ENCODE measurements around the gene BRD1.
"Not testable (repeated sequence)": the region's sequence is repeated elsewhere in the genome, so short reads cannot be mapped to it uniquely, and the experiment has no call there.

Gene BRD1

DNA sequence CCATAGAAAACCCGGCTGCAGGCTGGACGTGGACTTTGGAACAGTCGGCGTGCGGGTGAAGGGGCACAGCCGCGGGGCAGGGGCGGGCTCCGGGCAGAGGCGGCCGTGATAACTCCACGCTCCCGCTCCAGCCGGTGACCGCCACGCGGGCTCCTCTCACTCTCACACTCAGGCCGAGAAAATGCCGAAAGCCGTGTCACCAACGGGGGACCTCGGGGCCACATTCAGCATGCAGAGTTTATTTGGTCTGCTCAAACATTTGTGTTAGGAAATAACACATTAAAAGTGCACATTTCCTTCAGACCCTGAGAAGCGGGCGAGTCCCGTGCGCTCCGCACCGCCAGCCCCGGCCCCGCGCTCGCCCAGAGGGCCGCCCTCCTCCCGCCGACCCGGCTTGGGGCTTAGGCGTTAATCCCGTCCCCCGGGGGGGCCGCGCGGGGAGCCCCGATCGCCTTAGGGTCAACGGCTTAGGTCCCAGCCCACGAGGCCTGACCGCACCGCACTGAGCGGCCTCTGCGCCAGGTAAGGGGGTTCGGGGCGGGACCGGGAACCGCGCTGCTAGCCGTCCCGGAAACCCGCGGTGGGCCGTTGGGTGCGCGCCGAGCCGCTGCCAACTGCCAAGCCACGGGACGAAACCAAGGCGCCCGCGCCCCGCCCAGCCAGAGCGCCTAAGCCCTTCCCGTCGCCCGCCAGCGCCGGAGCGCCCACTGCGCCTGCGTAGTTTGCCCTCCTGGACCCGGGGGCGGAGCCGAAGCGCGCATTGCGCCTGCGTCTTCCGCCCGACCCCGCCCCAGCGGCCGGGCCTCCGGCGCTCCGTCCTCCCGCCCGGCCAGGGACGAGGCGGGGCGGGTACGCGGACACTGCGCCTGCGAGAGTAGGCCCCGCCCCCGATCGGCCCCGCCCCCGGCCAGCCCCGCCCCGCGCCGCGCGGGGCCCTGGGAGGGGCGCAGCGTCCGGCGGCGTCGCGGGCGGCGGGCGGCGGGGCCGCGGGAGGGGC, 25.5 kb upstream of the BRD1 start, which contains the start of gene ZBED4:
Gene ZBED4, plus strand, starts transcription at position 947 of the 997 bp plus-strand sequence. CDS start 29,819 bp downstream, outside the sequence.
- peak; percentile 97 for DNase-seq

DNA sequence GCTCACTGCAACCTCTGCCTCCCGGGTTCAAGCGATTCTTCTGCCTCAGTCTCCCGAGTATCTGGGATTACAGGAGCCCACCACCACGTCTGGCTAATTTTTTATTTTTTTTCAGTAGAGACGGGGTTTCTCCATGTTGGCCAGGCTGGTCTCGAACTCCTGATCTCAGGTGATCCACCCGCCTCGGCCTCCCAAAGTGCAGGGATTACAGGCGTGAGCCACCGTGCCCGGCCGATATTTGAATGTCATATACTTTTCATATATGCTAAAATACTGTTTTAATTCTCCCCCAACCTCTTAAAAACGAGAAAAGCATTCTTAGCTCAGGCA, 24.9 kb upstream of the BRD1 start:
- DNase-seq, result not testable (repeated sequence)

DNA sequence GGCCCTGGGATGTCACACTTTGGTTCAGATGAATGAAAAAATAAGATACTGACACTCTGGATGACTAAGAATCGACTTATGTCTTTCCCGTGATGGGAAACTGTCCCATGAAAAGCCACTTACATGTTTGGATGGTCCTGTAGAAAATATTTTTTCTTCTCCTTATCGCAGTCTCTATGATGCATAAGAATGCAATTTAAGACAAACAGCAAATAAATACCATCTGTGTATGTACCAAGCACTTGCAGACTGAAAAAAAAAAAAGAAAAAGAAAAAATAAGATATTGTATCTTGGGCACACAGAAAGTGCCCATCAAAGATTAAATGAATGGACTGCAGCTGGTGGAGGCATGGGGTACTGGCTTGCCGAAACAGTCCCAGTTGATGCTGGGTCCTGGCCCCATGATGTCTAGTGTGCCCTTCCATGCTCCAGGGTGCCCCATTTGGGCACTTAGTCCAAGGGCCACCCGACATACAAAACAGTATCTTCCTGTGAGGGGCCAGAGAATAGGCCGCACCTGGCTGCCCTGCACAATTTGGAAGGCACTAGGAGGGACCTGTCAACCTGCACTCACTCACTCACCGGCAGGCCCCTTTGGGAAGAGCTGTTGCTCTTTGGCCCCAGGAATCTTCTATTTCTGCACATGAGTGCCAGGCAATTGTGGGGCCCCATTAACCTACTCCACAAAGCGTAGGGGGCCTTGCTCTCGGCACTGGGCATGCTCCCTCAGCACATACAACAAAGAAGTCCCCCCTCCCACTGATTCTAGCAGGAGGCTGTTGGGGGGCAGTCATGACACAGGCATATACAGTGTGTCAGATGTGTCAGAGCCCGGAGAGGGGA, 23.5 kb upstream of the BRD1 start:
- DNase-seq, result no peak

DNA sequence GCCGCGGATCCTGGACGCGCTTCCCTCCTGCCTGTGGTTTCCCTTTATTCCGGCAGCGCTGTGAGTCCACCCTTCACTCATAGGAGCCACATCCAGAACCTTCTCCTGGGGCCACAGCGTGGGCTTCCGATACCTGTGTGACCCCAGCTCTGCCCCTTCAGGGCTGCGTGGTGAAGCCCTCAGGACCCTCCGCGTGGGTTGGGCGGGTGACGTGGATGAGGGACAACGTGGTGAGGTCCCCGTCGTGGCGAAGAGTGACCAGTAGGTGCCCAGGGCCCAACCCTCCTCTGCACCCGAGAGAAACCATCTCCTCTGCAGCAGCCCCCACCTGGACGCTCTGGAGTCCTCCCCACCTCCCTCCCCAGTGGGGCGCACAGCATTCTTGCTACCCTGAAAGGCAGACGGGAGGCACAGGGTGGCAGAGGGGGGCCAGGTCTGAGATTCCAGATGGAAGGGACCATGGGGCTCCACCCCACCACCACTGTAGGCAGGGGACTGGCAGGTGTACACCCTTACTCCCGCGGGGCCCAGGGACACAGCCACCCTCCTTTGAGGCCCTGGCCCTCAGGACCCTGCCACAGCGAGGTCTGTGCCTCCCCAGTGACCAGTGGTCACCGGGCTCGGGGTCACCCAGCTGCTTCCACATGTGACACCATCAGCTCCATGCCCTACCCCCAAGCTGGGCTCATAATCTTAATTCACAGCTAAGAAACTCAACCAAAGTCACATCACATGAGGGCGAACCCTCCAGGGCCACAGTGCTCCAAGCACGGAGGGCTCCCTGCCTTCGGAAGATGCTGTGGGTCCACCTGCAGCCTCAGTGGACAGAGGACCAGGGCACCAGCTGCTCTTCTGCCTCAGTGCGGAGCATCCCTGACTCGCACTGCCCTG, 22.6 kb upstream of the BRD1 start:
- no peak for DNase-seq

DNA sequence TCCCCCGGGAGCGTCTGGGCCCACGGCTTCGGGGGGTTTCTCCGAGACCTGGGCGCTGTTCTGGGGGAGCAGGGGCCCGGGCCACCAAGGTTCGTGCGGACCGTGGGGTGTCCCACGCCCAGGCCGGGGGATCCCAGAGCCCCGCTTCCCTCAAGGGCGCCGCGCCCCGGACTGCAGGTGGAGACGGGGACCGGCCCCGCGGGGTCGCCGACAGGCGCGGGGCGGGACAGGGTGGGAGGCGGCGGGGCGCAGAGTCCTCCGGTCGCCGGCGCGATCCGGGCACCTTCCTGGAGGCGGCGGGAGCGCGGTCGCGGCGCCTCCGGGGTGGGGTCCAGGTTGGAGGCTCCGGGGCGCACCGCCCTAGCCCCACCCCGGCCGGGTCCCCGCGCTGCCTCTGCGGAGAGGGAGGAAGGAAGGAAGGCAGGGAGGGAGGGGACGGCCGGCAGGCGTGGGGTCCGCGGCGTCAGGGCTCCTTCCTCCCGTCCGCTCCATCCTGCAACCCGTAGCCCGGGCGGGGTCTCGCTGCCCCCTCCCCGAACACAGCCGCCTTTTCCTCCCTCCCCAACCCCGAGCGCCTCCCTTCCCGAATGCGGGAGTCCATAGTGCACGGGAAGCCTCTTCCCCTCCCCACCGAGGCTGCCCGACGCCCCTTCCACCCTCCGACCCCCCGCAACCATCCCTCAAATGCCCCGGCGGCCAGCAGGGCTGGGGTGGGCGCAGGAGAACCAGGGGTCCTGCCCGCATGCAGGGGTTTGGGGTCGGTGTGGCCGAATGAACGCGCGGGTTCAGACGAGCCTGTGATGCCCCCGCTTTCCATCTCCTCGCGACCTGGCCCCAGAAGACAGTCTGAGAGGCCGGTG, 21.7 kb upstream of the BRD1 start:
- no peak for DNase-seq

DNA sequence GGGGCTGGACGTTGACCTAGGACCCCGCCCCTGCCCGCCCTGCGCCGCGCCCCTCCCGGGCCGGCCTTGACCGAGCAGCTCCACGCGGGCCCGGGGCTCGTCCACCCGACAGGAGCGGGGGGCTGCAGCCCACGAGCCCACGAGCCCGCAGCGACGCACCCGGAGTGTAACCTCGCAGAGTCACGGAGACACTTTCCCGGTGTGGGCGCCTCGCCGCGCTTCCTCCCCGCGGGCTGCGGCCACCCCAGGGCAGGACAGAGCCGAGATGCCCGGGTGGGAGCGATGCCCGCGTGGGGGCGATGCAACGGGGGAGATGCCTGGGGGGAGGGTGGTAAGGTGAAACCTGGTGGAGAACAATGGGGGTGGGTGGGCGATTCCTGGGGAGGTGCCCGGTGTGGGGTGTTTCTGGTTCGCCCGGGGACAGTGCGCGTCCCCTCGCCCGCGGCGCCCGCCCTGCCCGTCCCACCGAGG, 21.1 kb upstream of the BRD1 start:
- no peak for DNase-seq

DNA sequence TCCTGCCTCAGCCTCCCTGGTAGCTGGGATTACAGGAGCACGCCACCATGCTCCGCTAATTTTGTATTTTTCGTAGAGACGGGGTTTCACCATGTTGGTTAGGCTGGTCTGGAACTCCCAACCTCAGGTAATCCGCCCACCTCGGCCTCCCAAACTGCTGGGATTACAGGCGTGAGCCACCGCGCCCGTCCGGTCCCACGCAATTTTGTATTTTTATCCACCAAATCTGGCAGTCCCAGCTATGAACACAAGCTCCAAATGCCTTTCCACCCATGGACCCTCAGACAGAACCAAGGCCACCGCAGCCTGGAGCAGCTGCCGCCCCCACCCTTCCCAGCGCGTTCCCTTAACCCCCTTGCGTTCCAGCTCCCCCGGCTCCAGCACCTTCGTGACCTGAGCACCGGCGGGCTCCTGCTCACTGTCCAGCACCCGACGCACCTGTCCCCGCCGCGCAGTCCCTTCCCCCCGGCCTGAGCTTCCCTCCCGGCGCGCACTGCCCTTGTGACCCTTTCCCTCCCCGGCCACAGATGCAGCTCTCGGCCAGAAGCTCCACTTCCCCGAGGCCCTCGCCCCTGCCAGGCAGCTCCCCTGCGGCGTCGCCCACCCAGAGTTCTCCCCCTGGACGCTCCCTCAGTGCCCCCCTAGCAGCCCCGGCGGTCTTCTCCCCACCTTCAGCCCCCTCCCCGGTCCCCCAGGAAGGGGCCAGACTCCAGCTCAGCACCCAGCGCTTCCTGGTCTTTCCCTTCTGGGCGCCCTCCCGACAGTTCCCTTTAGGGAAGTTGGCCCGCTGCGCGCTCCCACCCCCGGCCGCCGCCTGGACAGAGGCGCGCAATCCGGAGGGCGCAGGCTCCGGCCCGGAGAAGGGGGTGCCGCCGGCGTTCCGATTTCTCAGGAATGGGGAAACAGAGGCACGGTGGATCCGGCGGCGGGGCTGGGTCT, 20.3 kb upstream of the BRD1 start:
- DNase-seq, result no peak

DNA sequence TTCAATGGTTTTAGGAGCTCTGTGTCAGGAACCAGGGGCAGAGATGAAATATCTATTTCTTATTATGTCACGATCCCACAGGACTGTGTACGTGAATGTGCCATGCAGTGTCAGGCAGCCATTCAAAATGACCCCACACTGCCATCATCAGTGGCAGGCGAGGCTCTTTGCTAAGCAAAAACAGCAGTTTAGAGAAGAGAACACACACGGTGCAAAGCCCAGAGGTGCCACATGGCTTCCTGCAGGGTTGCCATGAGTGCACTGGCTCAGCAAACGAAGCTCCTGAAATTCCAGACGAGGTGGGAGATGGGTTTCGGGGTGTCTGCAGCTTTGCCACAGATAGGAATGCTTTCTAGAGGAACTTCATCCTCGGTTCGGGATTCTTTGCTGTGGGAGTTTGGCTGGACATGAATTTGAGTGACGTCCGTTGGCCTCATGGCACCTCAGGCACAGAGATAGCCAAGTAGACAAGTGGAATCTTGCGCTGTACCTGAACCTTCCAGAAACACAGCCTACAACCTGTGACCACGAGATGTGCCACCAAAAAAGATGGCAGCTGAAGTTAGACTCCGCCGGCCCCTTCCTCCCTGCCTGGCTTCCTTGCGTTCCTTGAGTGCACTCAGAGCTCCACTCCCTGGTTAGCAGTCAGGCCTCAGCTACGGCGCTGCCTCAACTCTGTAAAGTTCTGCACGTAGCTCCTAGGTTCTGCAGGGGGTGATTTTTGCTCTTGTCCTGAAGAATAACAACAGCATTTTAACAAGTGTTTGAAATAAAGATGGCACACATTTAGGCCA, 18.2 kb upstream of the BRD1 start:
- DNase-seq, result no peak

DNA sequence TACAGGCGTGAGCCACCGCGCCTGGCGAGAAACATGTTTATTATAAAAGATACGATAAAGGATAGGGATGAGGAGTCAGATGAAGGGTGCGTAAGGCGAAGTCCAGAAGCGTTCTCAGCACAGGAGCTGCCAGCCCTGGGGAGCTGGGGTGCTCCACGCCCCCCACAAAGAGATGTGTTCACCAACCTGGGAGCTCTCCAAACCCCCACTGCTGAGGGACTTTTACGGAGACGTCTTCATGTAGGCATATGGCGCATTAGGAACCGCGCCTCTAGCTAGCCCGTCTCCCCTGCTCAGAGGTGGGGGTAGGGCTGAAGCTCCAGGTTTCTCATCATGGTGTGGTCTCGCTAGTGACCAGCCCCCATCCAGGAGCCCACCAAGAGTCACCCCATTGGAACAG, 17.6 kb upstream of the BRD1 start:
- no peak for DNase-seq

DNA sequence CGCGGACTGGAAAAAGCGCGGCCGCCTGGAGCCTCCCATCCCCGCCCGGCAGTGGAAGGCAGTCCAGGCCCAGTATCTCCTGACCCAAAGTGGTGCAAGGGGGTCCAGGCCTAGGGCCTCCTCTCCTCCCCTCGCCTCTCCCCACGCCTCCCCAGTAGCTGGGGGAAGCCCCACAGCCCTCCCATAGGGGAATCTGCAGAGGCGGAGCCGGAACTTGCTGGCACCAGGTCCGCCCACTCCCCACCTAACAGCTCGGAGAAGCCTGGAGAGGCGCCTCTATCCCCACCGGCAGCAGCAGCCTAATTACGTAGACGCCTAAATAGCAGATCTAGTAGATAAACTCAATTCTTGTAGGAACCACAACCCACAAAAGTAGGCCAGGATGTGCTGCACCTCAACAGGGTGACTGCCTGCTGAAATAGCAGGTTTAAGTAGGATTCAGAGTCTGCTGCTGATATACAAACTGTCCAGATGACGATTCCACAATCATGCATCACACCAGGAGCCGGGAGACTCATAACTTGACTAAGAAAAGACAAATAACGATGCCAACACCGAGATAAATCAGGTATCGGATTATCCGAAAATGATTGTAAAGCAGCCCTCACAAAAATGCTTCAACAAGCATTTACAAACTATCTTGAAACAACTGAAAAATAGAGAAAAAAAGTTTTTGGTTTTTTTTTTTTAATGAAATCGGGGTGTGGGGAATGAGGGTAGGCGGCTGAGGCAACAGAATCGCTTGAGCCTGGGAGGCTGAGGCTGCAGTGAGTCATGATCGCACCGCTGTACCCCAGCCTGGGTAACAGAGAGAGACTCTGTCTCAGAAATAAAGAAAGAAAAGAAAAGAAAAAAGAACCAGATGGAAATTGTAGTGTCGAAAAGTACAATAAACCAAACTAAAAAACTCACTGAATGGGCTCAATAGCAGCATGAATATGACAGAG, 11.4 kb upstream of the BRD1 start:
- peak; percentile 88 for DNase-seq

DNA sequence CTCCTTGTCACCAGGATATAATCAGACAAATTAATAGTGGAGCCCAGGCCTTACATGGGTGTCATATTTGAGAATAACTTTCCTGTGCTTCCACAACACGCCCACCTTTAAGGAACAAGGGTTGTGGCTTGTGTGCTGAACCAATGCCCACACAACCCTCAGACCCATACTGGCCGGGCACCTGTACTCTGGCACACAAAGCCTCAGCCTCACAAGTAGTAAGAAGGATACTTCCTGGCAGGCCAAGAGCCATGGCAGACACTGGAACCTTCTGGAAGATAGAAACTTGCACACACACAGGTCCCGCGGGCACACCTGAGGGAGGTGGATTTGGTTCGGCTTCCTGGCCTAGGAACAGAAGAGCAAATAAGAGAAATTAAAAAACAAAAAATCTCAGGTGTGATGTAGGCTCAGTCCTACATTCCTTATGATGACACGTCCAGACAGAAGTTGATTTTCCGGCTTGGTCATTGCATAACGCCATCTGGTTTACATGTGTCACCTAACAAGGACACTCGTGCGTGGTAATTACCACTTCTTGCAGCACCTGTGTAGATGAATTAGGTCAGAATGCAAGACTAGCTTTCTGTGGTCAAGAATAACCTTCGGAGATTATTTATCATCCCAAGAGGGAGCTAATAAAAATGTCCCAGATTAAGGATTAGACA, 5.8 kb upstream of the BRD1 start:
- no peak for DNase-seq

DNA sequence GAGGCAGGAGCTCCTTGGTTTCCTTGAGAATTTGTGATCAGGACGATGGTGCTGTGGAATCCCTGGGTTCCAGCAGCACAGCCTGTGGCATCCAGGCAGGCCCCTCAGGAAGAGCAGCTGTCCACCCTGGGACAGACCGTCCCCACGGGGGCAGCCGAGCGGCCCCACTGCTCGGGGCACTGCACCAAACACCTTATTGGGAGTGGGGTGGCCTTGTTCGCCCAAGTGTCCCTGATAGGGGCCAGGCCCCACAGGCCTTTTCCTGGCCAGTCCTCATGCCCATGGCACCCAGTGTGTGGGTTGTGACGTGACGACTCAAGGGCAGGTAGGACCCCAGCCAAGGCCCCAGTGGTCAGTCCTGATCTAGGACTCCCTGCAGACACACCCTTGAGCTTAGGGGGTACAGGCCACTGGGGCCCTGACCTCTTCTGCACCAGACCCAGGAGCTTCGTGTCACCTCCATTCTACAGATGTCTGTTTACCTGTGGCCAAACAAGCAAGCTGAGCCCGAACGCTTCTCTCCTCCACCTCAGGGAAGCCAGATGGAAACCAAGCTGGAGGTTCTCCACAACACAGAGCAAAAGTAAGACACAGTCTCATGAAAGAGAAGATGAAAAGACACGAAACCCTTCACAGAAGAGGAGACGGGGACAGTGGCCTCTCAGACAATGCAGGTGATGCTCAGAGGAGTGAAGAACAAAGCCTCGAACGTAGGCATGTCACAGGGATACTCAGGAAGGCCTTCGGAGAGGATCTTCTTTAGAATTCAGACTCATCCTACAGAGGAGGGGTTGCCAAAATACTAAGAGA, 1.6 kb upstream of the BRD1 start:
- DNase-seq, result no peak

DNA sequence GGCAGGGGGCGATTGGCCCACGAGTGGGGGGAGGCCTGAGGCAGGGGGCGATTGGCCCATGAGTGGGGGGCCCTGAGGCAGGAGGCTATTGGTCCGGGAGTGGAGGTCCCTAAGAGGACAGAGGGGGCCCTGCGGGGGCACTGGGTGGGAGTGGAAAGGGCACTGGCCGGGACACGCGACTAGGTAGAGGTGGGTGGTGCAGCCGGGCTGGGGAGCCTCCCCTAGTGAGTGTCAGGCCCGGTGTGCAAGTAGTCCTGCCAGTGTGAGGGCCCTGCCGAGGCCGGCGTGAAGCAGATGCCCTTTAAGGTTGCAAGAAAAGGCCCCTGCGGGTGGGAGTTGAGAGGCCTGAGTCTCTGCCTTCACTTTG, 909 bp upstream of the BRD1 start:
- DNase-seq, result no peak

DNA sequence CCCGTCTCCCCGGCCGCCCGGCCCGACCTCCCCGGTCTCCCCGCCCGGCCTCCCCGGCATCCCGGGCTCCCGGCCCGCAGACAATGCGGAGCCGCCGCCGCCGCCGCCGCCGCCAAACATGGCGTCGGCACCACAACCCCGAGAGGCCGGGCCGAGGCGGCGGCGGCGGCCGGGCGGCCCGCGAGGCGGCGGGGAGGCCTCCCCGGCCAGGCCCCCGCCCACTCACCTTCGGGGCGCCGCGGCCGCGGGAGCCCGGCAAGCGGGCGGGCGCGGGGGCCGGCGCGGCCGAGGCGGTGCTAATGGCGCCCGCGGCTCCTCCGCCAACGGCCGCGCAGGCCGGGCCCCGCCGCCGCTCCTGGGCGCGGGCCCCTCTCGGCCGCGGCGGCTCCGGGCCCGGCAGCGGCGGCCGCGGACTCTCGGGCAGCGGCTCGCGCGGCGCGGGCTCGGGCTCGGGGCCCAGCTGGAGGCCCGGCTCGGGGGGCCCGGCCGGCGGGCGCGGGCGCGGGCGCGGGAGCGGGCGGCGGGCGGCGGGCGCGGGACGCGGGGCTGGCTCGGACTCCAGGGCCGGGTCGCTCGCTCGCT, 311 bp downstream of the BRD1 start:
- DNase-seq, result peak; percentile 34

DNA sequence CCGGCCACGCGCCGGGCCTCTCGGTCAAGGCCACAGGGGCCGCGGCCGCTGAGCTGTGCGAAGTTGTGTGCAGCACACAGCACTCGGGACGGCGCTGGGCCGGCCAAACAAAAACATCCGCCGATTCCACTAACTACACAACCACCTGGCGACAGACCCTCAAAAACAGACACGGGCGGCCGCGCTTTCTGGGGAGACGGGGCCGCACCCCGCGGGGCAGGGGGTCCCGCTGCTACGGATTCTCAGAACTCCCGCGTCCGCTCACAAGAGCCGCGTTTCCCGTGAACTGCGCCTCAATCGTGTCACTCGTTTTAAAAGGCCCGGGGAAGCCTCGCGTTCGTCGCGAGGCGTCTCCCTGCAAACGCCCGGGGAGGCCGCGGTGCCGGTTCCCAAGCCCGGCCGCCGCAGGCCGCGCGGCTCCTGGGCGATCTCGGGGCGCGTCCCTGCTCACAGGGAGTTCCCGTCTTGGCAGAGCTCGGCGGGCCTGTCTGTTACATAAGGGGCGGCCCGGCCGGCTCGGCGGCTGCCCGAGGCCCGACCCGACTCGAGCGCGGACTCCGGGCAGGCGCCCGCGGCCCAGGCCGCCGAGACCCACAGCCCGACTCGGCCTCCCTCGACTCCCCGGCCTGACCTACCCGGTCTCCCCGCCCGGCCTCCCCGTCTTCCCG, 936 bp downstream of the BRD1 start:
- peak; percentile 39 for DNase-seq
